Loucy (cell line): ENCODE results near the gene SLC15A1.

Experiments used
- H2AFZ ChIP-seq: fragments of 200-600 bp; sonication (generic); 2 replicates; pipeline ENCODE4 v1.6.0; 2016; ENCODE audit warnings: antibody characterized with exemption, mild to moderate bottlenecking, low read length, moderate library complexity
- H3F3A ChIP-seq: fragments of 200-600 bp; 2 replicates; pipeline ENCODE4 v1.6.0; 2016; ENCODE audit warnings: antibody characterized with exemption, low read depth, mild to moderate bottlenecking
- H3K27me3 ChIP-seq: fragments of 200-600 bp; sonication (generic); 2 replicates; pipeline ENCODE4 v1.6.1; 2014; ENCODE audit warnings: low read length, mild to moderate bottlenecking; ENCODE audit not compliant: insufficient read depth, poor library complexity, severe bottlenecking
- H3K36me3 ChIP-seq: fragments of 200-600 bp; sonication (generic); 2 replicates; pipeline ENCODE4 v1.6.1; 2016; ENCODE audit warnings: low read length; ENCODE audit not compliant: insufficient read depth
- H3K4me1 ChIP-seq: fragments of 200-600 bp; sonication (generic); 2 replicates; pipeline ENCODE4 v1.5.1; 2014; ENCODE audit warnings: low read length, mild to moderate bottlenecking; ENCODE audit not compliant: insufficient read depth, poor library complexity, severe bottlenecking
- H3K4me2 ChIP-seq: fragments of 200-600 bp; sonication (generic); 2 replicates; pipeline ENCODE4 v1.6.0; 2014; ENCODE audit warnings: antibody characterized with exemption, low read length, low read depth, mild to moderate bottlenecking; ENCODE audit not compliant: poor library complexity, severe bottlenecking
- H3K4me3 ChIP-seq: fragments of 200-600 bp; sonication (generic); 2 replicates; pipeline ENCODE4 v1.5.1; 2014; ENCODE audit warnings: low read length, mild to moderate bottlenecking, mixed read lengths; ENCODE audit not compliant: poor library complexity, severe bottlenecking
- H3K79me2 ChIP-seq: fragments of 200-600 bp; sonication (generic); 2 replicates; pipeline ENCODE4 v1.6.1; 2014; ENCODE audit warnings: low read length; ENCODE audit not compliant: insufficient read depth
- H3K9ac ChIP-seq: fragments of 200-600 bp; sonication (generic); 2 replicates; pipeline ENCODE4 v1.6.0; 2014; ENCODE audit warnings: mild to moderate bottlenecking, low read depth, low read length, moderate library complexity; ENCODE audit not compliant: poor library complexity, severe bottlenecking
- H3K9me2 ChIP-seq: fragments of 200-600 bp; sonication (generic); replicated peaks from 2 replicates; pipeline ENCODE4 v1.6.1; 2016; ENCODE audit warnings: low read depth, low read length, mixed read lengths
- H3K9me3 ChIP-seq: fragments of 200-600 bp; sonication (generic); 2 replicates; pipeline ENCODE4 v1.6.1; 2014; ENCODE audit warnings: mild to moderate bottlenecking, antibody characterized with exemption, low read length, low read depth; ENCODE audit not compliant: insufficient read depth
- H4K20me1 ChIP-seq: fragments of 200-600 bp; sonication (generic); 2 replicates; pipeline ENCODE4 v1.6.0; 2014; ENCODE audit warnings: antibody characterized with exemption, low read length, mild to moderate bottlenecking; ENCODE audit not compliant: insufficient read depth, poor library complexity, severe bottlenecking
- EZH2phosphoT487 ChIP-seq: fragments of 200-600 bp; IDR thresholded peaks from 2 replicates; pipeline ENCODE4 v1.6.1; 2018; ENCODE audit warnings: antibody characterized with exemption, mild to moderate bottlenecking, moderate library complexity, borderline replicate concordance
- TF ChIP-seq, protein P1 (sequence below): fragments of 200-600 bp; sonication (generic); conservative IDR thresholded peaks from 2 replicates; pipeline ENCODE4 v1.5.1; 2014; ENCODE audit warnings: mild to moderate bottlenecking, antibody characterized with exemption, low read length

SLC15A1 gene

DNA sequence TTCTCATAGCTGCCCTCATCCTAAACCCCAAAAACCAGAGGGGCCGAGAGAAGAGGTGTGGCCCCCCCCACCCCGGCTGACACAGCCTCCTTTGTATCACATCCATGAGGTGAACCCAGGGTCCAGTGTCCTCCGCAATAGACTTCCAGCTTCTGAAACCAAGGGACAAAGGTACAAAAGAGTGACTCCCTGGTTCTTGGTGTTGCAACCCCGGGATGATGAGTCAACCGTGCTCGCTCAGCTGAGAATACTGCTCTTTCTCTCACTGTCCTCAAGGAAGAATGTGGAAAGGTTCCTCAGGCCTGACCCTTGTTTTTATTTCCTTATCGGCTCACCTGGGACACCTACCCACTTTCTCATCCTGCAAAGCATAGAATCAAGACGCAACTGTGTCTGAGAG lies 5.5 kb downstream of the SLC15A1 start:
- Histone ChIP-seq H3K79me2 (no peaks in the 10 kb centered on the region), H3K9ac (no peak overlapping the region), H3K27me3 (no peaks in the 10 kb centered on the region), H3K9me3 (no peaks in the 10 kb centered on the region), H3K36me3 (no peaks in the 10 kb centered on the region), H3K9me2 (no peaks in the 10 kb centered on the region), H3F3A (no peaks in the 10 kb centered on the region), H3K4me2 (no peak overlapping the region), H3K4me3 (no peak overlapping the region), H2AFZ (no peak overlapping the region), H4K20me1 (no peaks in the 10 kb centered on the region), H3K4me1 (no peaks in the 10 kb centered on the region)
- TF ChIP-seq, protein P1, sequence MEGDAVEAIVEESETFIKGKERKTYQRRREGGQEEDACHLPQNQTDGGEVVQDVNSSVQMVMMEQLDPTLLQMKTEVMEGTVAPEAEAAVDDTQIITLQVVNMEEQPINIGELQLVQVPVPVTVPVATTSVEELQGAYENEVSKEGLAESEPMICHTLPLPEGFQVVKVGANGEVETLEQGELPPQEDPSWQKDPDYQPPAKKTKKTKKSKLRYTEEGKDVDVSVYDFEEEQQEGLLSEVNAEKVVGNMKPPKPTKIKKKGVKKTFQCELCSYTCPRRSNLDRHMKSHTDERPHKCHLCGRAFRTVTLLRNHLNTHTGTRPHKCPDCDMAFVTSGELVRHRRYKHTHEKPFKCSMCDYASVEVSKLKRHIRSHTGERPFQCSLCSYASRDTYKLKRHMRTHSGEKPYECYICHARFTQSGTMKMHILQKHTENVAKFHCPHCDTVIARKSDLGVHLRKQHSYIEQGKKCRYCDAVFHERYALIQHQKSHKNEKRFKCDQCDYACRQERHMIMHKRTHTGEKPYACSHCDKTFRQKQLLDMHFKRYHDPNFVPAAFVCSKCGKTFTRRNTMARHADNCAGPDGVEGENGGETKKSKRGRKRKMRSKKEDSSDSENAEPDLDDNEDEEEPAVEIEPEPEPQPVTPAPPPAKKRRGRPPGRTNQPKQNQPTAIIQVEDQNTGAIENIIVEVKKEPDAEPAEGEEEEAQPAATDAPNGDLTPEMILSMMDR, result no peak
- no peak for TF ChIP-seq EZH2phosphoT487

DNA sequence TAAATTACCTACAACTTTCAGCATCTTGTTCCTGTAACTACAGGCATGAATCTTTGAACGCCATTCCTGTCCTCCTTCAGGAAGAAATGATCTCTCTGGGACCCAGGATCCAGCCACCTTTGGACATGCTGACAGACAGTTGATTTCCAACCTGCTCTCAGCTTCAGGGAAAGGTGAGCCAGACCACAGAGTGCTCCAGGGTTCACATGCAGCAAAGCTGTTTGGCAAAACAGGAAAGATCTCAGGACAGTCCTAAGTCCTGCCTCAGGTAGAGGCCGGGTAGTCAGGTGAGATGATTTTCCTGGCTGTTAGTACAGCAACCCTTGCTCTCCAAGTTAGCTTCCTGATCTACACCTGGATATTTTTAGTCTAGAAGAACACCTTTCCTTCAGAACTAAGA lies 9.1 kb downstream of the SLC15A1 start:
- Histone ChIP-seq H3K9ac (no peak overlapping the region), H3K79me2 (no peaks in the 10 kb centered on the region), H3K9me3 (no peaks in the 10 kb centered on the region), H3K9me2 (no peaks in the 10 kb centered on the region), H4K20me1 (no peaks in the 10 kb centered on the region), H3K36me3 (no peaks in the 10 kb centered on the region), H3K4me3 (no peak overlapping the region), H2AFZ (no peak overlapping the region), H3K4me1 (no peaks in the 10 kb centered on the region), H3K4me2 (no peak overlapping the region), H3F3A (no peaks in the 10 kb centered on the region), H3K27me3 (no peaks in the 10 kb centered on the region)
- TF ChIP-seq EZH2phosphoT487, result no peak

DNA sequence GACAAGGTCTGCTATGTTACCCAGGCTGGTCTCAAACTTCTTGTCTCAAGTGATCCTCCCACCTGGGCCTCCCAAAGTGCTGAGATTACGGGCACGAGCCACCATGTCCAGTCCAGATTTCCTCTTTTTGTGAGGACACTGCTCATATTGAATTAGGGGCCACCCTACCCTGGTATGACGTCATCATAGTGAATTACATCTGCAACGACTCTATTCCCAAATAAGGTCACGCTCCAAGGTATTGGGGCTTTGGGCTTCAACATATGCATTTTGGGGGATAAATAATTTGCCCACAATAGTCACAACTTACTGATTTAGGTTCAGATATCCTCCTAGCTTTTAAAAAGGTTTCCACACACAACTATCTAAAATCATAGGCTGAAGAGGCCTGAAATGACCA lies 9.5 kb downstream of the SLC15A1 start:
- Histone ChIP-seq H3K9me3 (no peaks in the 10 kb centered on the region), H3K4me3 (no peak overlapping the region), H3K4me2 (no peak overlapping the region), H3K9me2 (no peaks in the 10 kb centered on the region), H3K27me3 (no peaks in the 10 kb centered on the region), H3F3A (no peaks in the 10 kb centered on the region), H3K79me2 (no peaks in the 10 kb centered on the region), H2AFZ (no peak overlapping the region), H3K36me3 (no peaks in the 10 kb centered on the region), H3K4me1 (no peaks in the 10 kb centered on the region), H3K9ac (no peak overlapping the region), H4K20me1 (no peaks in the 10 kb centered on the region)
- TF ChIP-seq EZH2phosphoT487, result no peak
- TF ChIP-seq, protein P1, result no peak

DNA sequence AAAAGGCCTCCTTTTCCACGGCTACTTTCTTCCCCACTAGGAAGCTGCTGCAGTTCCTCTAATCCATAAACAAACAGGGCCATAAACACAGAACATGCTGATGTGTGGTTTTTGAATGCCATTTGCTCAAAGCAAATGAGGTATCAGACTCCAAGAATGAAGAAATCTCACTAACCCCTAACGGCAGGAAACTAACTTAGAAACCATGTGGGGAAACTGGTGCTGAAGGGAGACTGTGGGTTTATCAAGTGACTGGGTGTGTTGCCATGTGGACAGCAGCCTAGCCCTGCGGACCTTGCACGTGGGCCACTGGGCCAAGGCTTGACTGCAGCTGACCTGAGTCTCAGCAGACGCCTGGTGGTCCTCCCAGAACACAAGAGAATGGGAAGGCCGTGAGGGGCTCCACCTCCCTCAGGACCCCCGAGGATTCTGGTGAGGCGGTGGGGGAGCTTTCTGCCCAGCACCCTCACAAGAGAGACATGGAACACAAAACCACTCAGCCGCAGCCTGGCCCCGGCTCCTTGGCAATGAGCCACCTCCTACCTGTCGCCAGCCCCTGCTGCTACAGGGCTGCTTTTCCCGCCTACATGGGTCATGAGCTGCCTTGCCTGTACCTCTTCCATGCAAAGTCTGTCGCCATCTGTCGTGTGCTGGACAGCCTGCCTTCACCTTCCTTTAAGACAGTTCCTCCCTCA lies 10.6 kb downstream of the SLC15A1 start:
- Histone ChIP-seq H3F3A (no peaks in the 10 kb centered on the region), H4K20me1 (no peaks in the 10 kb centered on the region), H3K4me2 (no peak overlapping the region), H3K79me2 (no peaks in the 10 kb centered on the region), H3K9me2 (no peaks in the 10 kb centered on the region), H3K36me3 (no peaks in the 10 kb centered on the region), H3K4me1 (no peaks in the 10 kb centered on the region), H2AFZ (no peak overlapping the region), H3K4me3 (no peak overlapping the region), H3K9me3 (no peaks in the 10 kb centered on the region; the same call in 1 of the 2 replicates), H3K27me3 (no peaks in the 10 kb centered on the region), H3K9ac (no peak overlapping the region)
- TF ChIP-seq, protein P1, result no peak
- TF ChIP-seq EZH2phosphoT487, result no peak
